GM18909 (cell line): ENCODE measurements around the gene UBXN11.

Experiments used
- ATAC-seq: cut with Tn5 transposase; IDR thresholded peaks from one replicate; pipeline ENCODE4 v1.9.1; 2021; ENCODE audit warnings: mild to moderate bottlenecking; ENCODE audit not compliant: unreplicated experiment, poor library complexity

The UBXN11 gene

DNA sequence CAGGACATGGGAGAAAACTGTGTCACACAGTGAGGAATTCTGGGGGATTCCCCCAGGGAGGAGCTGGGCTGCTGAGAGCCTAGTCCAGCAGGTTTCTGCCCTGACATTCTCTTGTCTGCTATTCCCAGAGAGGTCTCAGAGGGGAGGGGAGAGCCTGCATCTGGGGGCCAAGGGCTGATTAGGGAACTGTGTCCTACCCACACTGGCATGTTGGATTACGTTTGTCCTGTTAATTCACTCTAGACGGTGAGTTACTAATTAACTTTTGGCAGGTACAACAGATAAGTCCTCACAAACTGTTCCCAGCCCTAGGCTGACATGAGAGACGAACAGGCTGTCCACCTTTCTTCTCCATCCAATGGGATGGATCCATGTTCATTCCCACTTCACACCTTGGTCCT, 29.2 kb downstream of the UBXN11 start:
- ATAC-seq = no peak

- ATAC-seq = no peak
Observed at GRCh38 chr1:26276432-26276838, 30.0 kb downstream of the UBXN11 start.

DNA sequence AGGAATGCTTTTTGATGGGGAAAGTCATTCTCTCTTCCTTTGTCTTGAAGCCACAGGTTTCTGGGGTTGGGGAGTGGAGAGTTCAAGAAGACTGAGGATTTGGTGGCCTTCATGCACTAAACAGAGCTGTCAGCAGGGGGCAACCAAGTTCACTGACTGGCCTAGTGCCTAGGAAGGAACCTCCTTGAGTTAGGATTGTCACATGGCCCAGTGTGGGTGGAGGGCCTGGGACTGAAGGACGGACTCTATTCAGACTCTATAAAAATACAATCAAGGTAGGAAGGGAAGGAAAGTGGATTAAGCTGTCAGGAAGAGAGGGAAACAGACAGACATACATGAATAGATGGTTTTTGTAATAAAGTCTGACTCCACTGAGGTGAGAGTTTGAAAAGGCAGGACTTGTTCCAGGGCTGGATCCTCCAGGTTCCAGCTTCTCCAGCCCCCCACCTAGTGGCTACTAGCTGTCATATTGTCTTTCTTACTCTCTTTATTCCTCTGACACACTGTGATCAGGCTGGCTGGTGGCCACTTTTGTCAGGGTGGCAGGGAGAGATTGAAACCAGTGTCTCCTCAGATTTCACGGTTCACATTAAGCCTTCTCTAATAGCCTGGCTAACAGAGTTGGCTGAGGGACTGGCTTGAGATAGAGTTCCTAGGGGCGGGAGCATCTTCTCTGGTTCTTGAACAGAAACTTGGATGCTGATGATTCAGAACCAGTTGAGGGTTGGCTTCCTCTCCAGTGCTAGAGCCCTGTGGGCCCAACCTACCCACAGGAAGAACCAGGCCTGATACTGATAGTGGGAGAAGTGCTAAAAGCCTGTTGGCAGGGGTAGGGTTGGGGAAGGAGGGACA, 30.6 kb downstream of the UBXN11 start:
- no peak for ATAC-seq

DNA sequence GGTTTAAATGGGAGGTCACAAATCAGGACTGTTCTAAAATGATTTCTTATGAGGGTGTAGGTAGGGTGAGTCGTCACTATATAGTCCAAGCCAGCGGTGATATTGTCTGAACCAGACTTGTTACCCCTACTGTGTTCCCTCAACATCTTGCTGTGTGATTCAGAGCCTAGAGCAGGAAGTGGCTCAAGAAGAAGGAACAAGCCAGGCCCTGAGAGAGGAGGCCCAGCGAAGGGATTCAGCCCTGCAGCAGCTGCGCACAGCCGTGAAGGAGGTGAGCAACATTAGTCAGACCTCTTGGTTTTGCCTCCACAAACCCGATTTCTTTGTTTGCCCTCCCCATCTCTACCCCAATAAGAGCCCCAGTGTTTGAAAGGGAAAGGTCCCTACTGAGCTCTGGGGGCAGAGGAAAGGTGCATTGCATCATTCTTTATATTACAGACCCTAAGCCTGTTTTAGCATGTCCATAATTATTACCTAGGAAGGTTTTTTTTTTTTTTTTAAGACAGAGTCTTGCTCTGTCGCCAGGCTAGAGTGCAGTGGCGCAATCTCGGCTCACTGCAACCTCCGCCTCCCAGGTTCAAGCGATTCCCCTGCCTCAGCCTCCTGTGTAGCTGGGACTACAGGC, 31.5 kb downstream of the UBXN11 start:
- no peak for ATAC-seq

DNA sequence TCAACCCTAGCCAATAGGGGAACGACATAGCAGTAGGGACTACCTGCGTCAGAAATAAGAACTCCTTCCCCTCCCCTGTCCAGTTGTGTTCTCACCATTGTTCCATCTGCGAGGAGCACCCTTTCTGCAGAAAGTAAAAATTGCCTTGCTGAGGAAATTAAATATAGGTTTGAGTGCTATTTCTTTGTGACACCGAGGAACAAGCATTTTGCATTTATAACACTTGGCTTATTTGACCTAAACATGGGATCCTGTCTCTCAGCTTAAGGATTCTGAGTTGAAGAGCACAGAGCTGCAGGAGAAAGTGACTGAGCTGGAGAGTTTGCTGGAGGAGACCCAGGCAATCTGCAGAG, 37.3 kb downstream of the UBXN11 start:
- no peak for ATAC-seq

- no peak for ATAC-seq
Observed at GRCh38 chr1:26268290-26269197, 37.9 kb downstream of the UBXN11 start.

- ATAC-seq = no peak
Observed at GRCh38 chr1:26265405-26265804, 41.0 kb downstream of the UBXN11 start.

- no peak for ATAC-seq
Observed at GRCh38 chr1:26263212-26263611, 43.2 kb downstream of the UBXN11 start.

GRCh38 chr1:26259578-26259977, 46.9 kb downstream of the UBXN11 start:
- ATAC-seq = no peak

DNA sequence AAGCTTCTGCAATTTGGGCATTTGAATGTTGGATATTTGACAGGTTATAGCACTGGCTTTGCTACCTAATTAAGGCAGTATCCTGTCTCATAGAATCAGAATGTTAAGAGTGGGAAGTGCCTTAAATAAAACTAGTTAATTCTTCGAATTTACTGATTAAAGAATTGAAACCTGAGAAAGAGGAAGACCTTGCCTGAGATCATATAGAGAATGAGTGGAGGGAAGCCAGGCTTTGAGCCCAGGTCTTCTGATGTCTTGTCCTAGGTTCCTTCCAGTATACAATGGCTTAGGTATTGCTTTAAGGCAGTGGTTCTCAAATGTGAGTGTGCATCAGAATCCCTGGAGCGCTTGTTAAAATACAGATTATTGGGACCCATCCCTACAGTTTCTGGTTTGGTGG, 47.4 kb downstream of the UBXN11 start:
- ATAC-seq = no peak

DNA sequence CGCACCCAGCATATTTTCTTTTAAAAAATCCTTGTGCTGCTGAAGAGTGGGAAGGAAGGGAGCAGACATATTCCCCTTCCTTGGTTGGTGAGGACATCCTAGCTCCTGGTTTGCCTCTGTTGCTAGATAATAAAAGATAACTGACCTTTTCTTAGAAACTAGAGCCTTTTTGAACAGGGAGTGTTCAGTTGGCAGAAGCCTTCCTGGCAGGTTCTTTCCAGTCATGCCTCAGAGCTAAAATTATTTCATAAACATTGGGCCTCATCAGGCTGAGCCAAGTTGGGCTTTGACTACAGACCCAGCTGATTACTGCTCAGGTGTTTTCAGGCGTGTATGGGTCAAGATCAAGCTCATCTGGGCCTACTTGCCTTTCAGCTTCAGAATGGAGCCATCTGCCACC, 49.2 kb downstream of the UBXN11 start:
- ATAC-seq = no peak

- ATAC-seq = no peak
Observed at GRCh38 chr1:26254404-26254803, 52.0 kb downstream of the UBXN11 start.

- no peak for ATAC-seq
Observed at GRCh38 chr1:26252718-26253117, 53.7 kb downstream of the UBXN11 start.

DNA sequence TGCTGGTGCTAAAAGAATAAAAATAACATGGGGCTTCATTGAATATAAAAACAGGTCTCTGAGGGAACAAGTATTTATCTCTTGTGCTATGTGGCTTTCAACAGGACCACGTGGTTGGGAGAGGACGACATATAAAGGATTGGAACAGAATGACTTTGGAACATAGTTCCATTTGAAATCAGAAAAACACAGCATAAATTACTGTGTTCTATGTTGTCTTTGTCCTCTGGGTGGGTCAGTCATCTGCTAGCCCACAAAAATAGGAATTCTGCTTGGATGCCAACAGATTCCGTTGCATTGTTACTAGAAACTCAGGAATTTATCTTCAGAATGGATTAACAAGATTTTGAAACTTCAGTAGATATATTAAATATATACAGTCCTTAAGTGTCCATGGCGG, 66.5 kb downstream of the UBXN11 start:
- no peak for ATAC-seq

DNA sequence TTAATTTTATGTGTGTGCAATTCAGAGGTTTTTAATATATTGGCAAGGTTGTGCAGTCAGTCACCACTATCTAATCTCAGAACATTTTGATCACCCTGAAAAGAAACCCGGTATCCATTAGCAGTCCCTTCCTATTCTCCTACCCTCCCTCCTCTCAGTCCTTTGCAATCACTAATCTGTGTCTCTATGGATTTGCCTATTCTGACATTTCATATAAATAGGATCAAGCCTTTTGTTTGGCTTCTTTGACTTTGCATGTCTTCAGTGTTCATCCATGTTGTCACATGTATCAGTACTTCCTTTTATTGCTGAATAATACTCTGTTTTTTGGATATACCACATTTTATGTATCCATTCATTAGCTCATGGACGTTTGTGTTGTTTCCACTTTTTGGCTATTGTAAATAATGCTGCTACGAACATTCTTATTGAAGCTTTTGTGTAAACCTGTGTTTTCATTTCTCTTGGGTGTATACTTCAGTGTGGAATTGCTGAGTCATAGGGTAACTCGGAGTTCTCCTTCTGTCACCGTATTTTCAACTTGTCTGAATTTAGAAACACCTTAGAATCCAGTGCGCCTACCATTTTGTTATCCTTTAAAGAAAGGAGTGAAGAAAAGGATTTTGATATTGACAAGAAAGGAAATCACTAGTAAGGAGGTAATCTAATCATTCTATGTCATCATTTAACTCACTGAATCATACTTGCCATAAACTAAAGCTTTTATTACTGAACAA, 69.0 kb downstream of the UBXN11 start:
- no peak for ATAC-seq

DNA sequence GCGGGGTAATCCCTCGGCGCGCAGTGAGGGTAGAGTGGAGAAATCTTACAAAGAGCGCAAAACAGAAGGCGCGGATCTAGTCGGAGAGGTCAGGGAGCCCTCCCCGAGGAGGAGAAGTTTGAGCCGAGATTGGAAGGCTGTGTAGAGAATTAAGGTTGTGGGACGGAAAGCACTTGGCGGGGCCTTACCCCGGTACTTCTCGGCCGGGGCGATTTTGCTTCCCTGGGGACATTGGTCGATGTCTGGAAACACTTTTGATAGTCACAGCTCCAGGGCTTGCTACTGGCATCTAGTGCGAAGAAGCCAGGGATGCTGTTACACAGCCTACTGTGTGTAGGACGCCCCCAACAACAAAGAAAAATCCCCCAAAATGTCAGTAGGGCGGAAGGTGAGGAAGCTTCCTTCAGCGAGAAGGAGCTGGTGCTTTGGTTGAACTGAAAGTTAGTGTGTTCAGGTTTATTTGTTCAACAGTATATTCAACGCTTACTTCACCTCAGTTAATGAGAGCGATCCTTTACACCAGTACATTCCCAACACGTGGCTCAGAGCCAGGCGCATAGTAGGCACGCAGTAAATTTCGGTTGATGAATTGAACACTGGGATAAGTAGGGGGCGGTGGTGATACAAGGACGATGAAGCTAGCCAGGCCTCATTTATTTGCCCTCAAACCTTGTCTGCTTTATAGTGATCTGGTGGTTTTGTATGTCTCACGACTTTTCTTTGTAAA, 71.6 kb downstream of the UBXN11 start:
- no peak for ATAC-seq

DNA sequence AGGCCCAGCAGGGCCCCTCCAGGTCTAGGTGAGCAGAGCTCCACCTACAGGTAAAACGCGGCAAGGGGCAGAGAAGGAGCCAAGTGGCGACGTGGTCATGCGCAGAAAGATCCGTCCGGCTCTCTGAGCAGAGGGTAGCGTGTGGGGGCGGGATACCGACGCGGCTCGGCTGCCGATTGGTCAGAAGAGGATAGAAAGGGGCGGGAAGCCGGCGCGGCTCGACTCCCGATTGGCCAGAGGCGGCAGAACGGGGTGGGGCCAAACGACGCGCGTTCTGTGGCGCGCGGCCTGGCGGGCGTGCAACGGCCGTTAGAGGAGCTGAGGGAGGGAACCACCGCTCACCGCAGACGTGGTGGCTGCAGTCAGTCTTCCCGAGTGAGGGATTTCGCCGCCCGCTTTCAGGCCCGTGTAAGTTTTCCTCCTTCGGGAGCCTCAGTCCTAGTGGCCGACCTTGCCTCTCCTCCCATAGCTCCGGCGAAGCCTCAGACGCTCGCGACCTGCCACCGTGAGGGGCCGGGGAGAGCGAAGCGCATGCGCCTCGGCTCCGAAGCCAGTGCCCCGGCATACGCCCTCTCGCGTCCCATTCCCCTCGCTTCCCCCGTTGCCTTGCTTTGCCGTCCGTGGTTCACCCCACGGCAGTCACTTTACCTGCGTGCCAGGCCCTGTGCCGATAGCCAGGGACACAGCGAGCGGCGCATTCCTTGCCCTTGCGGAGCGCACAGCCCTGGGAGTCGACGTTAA, 72.4 kb downstream of the UBXN11 start, which contains the start of gene CEP85:
Gene CEP85 (plus strand): TSS at position 298 of the 741 bp plus-strand sequence. CDS start 5,584 bp downstream, outside the sequence.
- peak; percentile 91 for ATAC-seq
